DND-41 (cell line): ENCODE results near the gene MCCC2.
"Not testable (repeated sequence)": the region's sequence is repeated elsewhere in the genome, so short reads cannot be mapped to it uniquely, and the experiment has no call there.

Experiments used
- EZH2 ChIP-seq: IDR thresholded peaks from 3 replicates; pipeline ENCODE4 v1.6.1; 2012; ENCODE audit warnings: borderline replicate concordance, low read depth, mild to moderate bottlenecking, moderate library complexity, low read length, inconsistent platforms; ENCODE audit not compliant: severe bottlenecking
- TF ChIP-seq, protein P1 (sequence below): IDR thresholded peaks from 2 replicates; pipeline ENCODE4 v1.5.1; 2012; ENCODE audit warnings: borderline replicate concordance, low read length, moderate library complexity, mild to moderate bottlenecking; ENCODE audit not compliant: poor library complexity, severe bottlenecking; ENCODE audit errors: extremely low read depth

DNA sequence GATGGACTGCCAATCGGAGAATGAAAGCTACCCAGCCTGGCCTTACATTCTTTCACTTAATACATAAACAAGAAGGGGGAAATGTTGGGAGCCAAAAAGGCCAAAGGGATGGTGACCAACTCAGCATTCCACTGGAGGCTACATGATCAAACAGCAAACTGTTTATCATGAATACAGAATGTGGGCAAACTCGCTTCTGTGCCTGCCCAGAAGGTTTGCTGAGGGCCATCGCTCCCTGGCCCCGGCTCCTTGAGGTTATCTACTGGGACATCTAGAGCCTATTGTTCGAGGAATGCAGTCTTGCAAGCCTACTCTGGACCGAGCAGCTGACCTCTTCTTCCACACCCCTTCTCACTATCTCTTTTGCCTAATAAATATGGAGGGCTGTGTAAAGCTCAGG is 9.3 kb upstream of the MCCC2 start:
- TF ChIP-seq, protein P1, sequence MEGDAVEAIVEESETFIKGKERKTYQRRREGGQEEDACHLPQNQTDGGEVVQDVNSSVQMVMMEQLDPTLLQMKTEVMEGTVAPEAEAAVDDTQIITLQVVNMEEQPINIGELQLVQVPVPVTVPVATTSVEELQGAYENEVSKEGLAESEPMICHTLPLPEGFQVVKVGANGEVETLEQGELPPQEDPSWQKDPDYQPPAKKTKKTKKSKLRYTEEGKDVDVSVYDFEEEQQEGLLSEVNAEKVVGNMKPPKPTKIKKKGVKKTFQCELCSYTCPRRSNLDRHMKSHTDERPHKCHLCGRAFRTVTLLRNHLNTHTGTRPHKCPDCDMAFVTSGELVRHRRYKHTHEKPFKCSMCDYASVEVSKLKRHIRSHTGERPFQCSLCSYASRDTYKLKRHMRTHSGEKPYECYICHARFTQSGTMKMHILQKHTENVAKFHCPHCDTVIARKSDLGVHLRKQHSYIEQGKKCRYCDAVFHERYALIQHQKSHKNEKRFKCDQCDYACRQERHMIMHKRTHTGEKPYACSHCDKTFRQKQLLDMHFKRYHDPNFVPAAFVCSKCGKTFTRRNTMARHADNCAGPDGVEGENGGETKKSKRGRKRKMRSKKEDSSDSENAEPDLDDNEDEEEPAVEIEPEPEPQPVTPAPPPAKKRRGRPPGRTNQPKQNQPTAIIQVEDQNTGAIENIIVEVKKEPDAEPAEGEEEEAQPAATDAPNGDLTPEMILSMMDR = not testable (repeated sequence)
- TF ChIP-seq EZH2 = not testable (repeated sequence)
